Naive B cell (primary cell): ENCODE data around the gene NIPA2. TPM values are rescaled to one million over a fixed set of nuclear protein-coding genes. Genes with fewer than 3 reads are reported as not detected.

Source experiments
- ATAC-seq, 2 donors: fragments of 150-1000 bp; cut with Tn5 transposase; 2 replicates each; pipeline ENCODE4 v1.10.0; 2021; ENCODE audit warnings: low read depth in 2 of 2, mild to moderate bottlenecking in 2 of 2, moderate library complexity in 2 of 2
- DNase-seq: peaks from one replicate; pipeline ENCODE4 v3.0.0; 2022
- H3K27ac Mint-ChIP-seq, 6 donors: one replicate each; pipeline ENCODE4 v1.8.0; 2020 to 2022; ENCODE audit warnings: mild to moderate bottlenecking in 6 of 6, mixed read lengths in 6 of 6, moderate library complexity in 5 of 6, inconsistent platforms in 2 of 6
- H3K27me3 Mint-ChIP-seq, 3 donors: one replicate each; pipeline ENCODE4 v1.8.0; 2021 to 2022; ENCODE audit warnings: mixed read lengths in 3 of 3, mild to moderate bottlenecking in 1 of 3
- H3K36me3 Mint-ChIP-seq, 2 donors: one replicate each; pipeline ENCODE4 v1.8.0; 2020 to 2022; ENCODE audit warnings: mixed read lengths in 2 of 2, inconsistent platforms in 1 of 2, mild to moderate bottlenecking in 1 of 2
- H3K4me1 Mint-ChIP-seq, 3 donors: one replicate each; pipeline ENCODE4 v1.8.0; 2020 to 2022; ENCODE audit warnings: mixed read lengths in 3 of 3, inconsistent platforms in 1 of 3, mild to moderate bottlenecking in 1 of 3, moderate library complexity in 1 of 3
- H3K4me3 Mint-ChIP-seq, 8 donors: one replicate each; pipeline ENCODE4 v1.8.0; 2020 to 2022; ENCODE audit warnings: mild to moderate bottlenecking in 8 of 8, mixed read lengths in 8 of 8, moderate library complexity in 8 of 8, inconsistent platforms in 2 of 8
- H3K9me3 Mint-ChIP-seq, 7 donors: one replicate each; pipeline ENCODE4 v1.8.0; 2020 to 2022; ENCODE audit warnings: mixed read lengths in 7 of 7, mild to moderate bottlenecking in 5 of 7, inconsistent platforms in 2 of 7, moderate library complexity in 1 of 7
- polyA plus RNA-seq, 6 donors: library from polyadenylated mRNA; unstranded; fragments of 300-500 nt; fragmentation: Illumina TruSeq; gene quantifications; one replicate each; pipeline ENCODE4 v1.2.3, GENCODE V29; 2021; ENCODE audit warnings: low read depth in 6 of 6

NIPA2 gene
- polyA plus RNA-seq, 6 donors from 2014 or later = 76.0 to 103 (median 98.8) TPM

- Mint-ChIP-seq H3K9me3 (no peaks in the 10 kb centered on the region), H3K27ac (no peak overlapping the region), H3K36me3 (no peaks in the 10 kb centered on the region), H3K4me1 (no peaks in the 10 kb centered on the region), H3K27me3 (no peaks in the 10 kb centered on the region), H3K4me3 (no peak overlapping the region)
- no peak for ATAC-seq
- no peak for DNase-seq
These were observed 46.7 kb downstream of the NIPA2 start for GRCh38 chr15:22885120-22885519.

DNA sequence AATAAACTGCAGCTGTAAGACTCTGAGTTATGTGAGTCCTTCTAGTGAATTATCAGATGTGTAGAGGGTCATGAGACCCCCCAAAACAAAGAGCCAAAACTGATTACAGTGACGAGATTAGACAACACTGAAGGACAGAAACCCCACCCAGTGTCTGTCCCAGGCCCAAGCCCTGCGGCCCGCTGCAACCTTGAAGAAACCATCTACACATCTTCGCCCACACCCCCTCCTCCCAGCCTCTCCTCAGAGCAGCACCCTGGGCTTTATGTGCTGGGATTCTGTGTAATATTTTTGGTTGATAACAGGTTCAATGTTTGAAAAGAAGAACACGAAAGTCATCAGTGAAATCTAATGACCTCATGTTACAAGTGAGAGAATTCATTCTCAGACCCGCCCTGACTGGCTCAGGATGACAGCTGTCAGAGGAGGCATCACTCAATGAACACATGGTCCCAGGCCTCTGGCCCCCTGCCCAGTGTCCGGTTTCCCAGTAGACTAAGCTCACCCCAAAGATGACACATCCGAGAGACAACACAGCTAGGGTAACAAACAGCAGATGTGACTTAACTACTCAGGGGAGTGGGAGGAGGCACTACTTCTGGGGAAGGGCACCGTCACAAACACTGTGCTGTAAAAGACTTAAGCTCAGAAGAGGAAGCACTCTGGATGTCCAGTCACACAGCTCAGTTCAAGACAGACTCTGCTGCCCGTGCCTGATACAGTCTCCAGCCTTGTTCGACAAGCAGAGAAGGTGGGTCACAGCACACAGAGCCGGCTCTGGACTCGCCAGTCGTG is 48.9 kb downstream of the NIPA2 start:
- H3K36me3 Mint-ChIP-seq = no peaks in the 10 kb centered on the region
- DNase-seq = no peak
- H3K27ac Mint-ChIP-seq = peak overlapping the region in 1 of 6 donors; percentile 42
- no peak overlapping the region for H3K4me3 Mint-ChIP-seq
- H3K27me3 Mint-ChIP-seq = no peaks in the 10 kb centered on the region
- no peaks in the 10 kb centered on the region for H3K9me3 Mint-ChIP-seq
- no peak for ATAC-seq
- no peaks in the 10 kb centered on the region for H3K4me1 Mint-ChIP-seq

GRCh38 chr15:22888120-22888859 is 49.8 kb downstream of the NIPA2 start:
- no peaks in the 10 kb centered on the region for H3K27me3 Mint-ChIP-seq
- H3K4me1 Mint-ChIP-seq = no peaks in the 10 kb centered on the region
- DNase-seq (no peak), ATAC-seq (no peak)
- H3K4me3 Mint-ChIP-seq = no peak overlapping the region
- no peaks in the 10 kb centered on the region for H3K9me3 Mint-ChIP-seq
- H3K36me3 Mint-ChIP-seq = no peaks in the 10 kb centered on the region
- peak overlapping the region in 1 of 6 donors; percentile 42 for H3K27ac Mint-ChIP-seq

GRCh38 chr15:22889146-22889818 is 50.8 kb downstream of the NIPA2 start:
- no peak overlapping the region for H3K27ac Mint-ChIP-seq
- DNase-seq = no peak
- no peak for ATAC-seq
- H3K4me1 Mint-ChIP-seq = no peaks in the 10 kb centered on the region
- H3K36me3 Mint-ChIP-seq = no peaks in the 10 kb centered on the region
- H3K4me3 Mint-ChIP-seq = peak overlapping the region in 1 of 8 donors; percentile 74
- H3K27me3 Mint-ChIP-seq = no peaks in the 10 kb centered on the region
- no peaks in the 10 kb centered on the region for H3K9me3 Mint-ChIP-seq

DNA sequence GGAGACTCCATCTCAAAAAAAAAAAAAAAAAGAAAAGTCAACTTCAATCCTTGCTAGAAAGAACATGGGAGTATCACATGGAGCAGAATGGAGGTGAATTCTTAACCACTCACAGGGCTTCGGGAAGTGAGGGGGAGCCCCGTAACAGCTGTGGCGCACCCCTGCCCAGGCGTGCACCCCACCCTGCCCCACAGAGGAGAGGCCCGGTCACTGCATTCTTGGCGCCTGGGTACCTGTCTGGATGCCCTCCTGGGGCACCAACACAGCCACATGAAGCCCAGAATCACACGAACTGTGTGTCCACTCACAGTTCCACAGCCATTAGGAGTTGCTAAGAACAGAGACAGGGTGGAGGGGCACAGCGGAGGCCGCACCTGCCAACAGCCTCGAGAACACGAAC is 51.8 kb downstream of the NIPA2 start:
- Mint-ChIP-seq H3K27me3 (no peaks in the 10 kb centered on the region), H3K36me3 (no peaks in the 10 kb centered on the region), H3K4me3 (no peak overlapping the region), H3K9me3 (no peaks in the 10 kb centered on the region), H3K27ac (no peak overlapping the region), H3K4me1 (no peaks in the 10 kb centered on the region)
- ATAC-seq (no peak), DNase-seq (no peak)

GRCh38 chr15:22891426-22892210 is 53.2 kb downstream of the NIPA2 start:
- H3K4me1 Mint-ChIP-seq = no peaks in the 10 kb centered on the region
- no peaks in the 10 kb centered on the region for H3K9me3 Mint-ChIP-seq
- ATAC-seq (no peak), DNase-seq (no peak)
- no peaks in the 10 kb centered on the region for H3K27me3 Mint-ChIP-seq
- H3K36me3 Mint-ChIP-seq = no peaks in the 10 kb centered on the region
- H3K4me3 Mint-ChIP-seq = no peak overlapping the region
- peak overlapping the region in 1 of 6 donors; percentile 86 for H3K27ac Mint-ChIP-seq

DNA sequence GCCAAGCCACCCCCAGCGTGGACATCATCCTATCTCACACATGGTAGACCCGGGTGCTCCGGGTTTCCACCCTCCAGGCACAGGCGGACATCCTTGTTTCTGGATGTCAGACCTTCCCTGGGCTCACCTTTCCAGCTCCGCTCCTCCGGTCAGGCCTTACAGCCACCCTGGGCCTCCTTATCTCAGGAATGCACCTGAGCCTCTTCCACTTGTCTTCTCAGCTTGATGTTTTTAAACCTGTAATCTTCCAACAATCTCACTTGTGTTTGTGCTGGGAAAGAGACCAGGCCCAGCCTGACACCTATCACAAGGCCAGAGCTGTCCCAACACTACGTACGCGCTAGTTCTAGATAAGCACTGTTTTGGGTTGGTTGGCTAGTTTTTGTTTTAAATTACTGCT is 53.9 kb downstream of the NIPA2 start:
- Mint-ChIP-seq H3K36me3 (no peaks in the 10 kb centered on the region), H3K27me3 (no peaks in the 10 kb centered on the region), H3K9me3 (peaks cover 0 to 2% (median 0%) of the 10 kb centered on the region in 7 donors), H3K4me1 (no peaks in the 10 kb centered on the region), H3K27ac (peak overlapping the region in 1 of 6 donors; percentile 86), H3K4me3 (no peak overlapping the region)
- ATAC-seq (no peak), DNase-seq (no peak)

DNA sequence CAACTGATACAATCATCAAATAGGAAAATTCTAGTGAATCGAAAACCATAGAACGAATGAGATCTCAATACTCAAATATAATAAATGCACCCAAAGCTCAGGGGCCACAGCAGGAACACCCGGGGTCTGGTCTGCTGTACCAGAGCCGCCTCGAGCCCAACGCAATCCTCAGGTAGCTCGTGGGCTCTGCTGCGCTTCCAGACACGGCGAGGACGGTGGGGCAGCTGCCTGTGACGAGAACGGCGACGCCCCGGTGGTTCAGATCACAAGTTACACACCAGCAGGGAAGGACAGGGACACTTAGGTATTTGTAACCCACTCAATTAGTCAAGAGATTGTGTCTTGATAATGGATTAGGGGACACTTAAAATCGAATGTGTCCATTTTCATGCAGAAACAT is 54.6 kb downstream of the NIPA2 start:
- Mint-ChIP-seq H3K27ac (peak overlapping the region in 1 of 6 donors; percentile 51), H3K27me3 (no peaks in the 10 kb centered on the region), H3K4me1 (no peaks in the 10 kb centered on the region), H3K36me3 (no peaks in the 10 kb centered on the region), H3K9me3 (peaks cover 0 to 2% (median 0%) of the 10 kb centered on the region in 7 donors), H3K4me3 (no peak overlapping the region)
- DNase-seq = no peak
- no peak for ATAC-seq

DNA sequence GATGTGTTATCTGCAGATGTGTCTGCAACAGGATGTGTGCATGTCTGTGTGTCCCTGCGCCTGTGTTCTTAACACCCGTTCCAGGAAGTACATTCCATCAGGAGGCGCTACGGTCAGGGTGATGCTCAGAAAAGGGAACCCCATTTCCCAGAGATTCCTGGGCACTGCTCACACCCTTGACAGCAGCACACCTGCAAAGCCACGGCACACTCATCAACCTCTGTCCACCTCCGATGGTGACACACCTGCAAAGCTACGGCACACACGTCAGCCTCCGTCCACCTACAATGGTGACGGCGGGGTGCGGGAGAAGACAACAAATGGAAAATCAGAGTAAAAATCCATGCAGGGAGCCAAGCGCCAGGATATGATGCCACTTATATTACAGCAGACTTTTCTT is 55.4 kb downstream of the NIPA2 start:
- Mint-ChIP-seq H3K27ac (peak overlapping the region in 1 of 6 donors; percentile 76), H3K27me3 (no peaks in the 10 kb centered on the region), H3K4me3 (no peak overlapping the region), H3K36me3 (no peaks in the 10 kb centered on the region), H3K4me1 (no peaks in the 10 kb centered on the region), H3K9me3 (peaks cover 0 to 2% (median 0%) of the 10 kb centered on the region in 7 donors)
- no peak for DNase-seq
- no peak for ATAC-seq

- Mint-ChIP-seq H3K36me3 (no peaks in the 10 kb centered on the region), H3K27ac (peak overlapping the region in 1 of 6 donors; percentile 50), H3K27me3 (no peaks in the 10 kb centered on the region), H3K4me3 (no peak overlapping the region), H3K9me3 (peaks cover 0 to 2% (median 0%) of the 10 kb centered on the region in 7 donors), H3K4me1 (no peaks in the 10 kb centered on the region)
- no peak for ATAC-seq
- no peak for DNase-seq
These were observed 57.2 kb downstream of the NIPA2 start for GRCh38 chr15:22895465-22896190.

- Mint-ChIP-seq H3K27ac (no peak overlapping the region), H3K9me3 (peaks cover 0 to 1% (median 0%) of the 10 kb centered on the region in 7 donors), H3K4me3 (no peak overlapping the region), H3K36me3 (no peaks in the 10 kb centered on the region), H3K27me3 (no peaks in the 10 kb centered on the region), H3K4me1 (peaks cover 4 to 9% (median 9%) of the 10 kb centered on the region in 3 donors)
- DNase-seq = no peak
- no peak for ATAC-seq
These were observed 63.6 kb downstream of the NIPA2 start for GRCh38 chr15:22902046-22902445.

DNA sequence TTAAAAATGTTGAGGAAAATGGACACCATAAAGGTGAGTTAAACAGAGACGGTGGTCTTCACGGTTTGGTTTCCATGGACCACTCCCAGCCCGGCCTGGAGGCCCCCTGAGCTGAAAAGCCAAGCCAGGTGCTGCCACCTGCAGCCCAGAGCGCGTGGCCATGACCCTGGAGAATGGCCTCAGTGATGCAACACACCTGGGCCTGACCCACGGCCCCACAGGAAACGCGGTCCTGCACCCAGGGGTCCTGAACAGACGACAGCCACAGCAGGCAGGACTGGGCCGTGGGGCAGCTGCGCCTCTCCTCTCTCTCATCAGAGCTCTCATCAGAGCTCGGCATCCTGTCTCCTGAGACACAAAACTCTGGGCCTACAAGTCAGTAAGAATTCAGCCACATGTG is 64.1 kb downstream of the NIPA2 start:
- H3K9me3 Mint-ChIP-seq = no peaks in the 10 kb centered on the region
- H3K27ac Mint-ChIP-seq = no peak overlapping the region
- H3K4me1 Mint-ChIP-seq = peaks cover 4 to 9% (median 9%) of the 10 kb centered on the region in 3 donors
- DNase-seq (no peak), ATAC-seq (no peak)
- no peaks in the 10 kb centered on the region for H3K27me3 Mint-ChIP-seq
- H3K4me3 Mint-ChIP-seq = no peak overlapping the region
- no peaks in the 10 kb centered on the region for H3K36me3 Mint-ChIP-seq
